Caco-2 (cell line): ENCODE data around the gene AZU1. TPM values are rescaled to one million over a fixed set of nuclear protein-coding genes. Genes with fewer than 3 reads are reported as not detected.

ENCODE experiments used
- BruUV-seq: library from RNA; stranded (reverse); fragments of 400-500 nt; replicated peaks from 2 replicates; lab custom pipeline; 2021; lab: Mats Ljungman, UMichigan
- CTCF ChIA-PET: fragments of 300-600 bp; sonication (Branson Sonifier 250); formaldehyde crosslinking; loops from one replicate; lab custom pipeline; 2022; ENCODE audit warnings: antibody characterized with exemption; lab: Charles Lee
- POLR2A ChIA-PET: fragments of 300-600 bp; sonication (Branson Sonifier 250); formaldehyde crosslinking; loops from one replicate; lab custom pipeline; 2022; ENCODE audit warnings: antibody characterized with exemption; lab: Charles Lee
- DNase-seq, 2 experiments: peaks; one replicate each; pipeline versions ENCODE4 v3.0.0 to v3.0.0-alpha.2; 2020 to 2022
- H3K27me3 ChIP-seq: replicated peaks from 2 replicates; pipeline ENCODE4 v1.6.0; 2011; ENCODE audit warnings: low read length; ENCODE audit not compliant: control insufficient read depth, insufficient read depth
- H3K36me3 ChIP-seq: 2 replicates; pipeline ENCODE4 v1.5.1; 2011; ENCODE audit warnings: low read length; ENCODE audit not compliant: control insufficient read depth, insufficient read depth
- H3K4me1 ChIP-seq: fragments of 250-450 bp; sonication (Bioruptor Pico); 2 replicates; pipeline ENCODE4 v1.5.1; 2020; ENCODE audit warnings: mild to moderate bottlenecking
- H3K4me3 ChIP-seq: 2 replicates; pipeline ENCODE4 v1.5.1; 2011; ENCODE audit warnings: low read depth, mild to moderate bottlenecking, control low read depth, low read length
- H3K9me3 ChIP-seq: fragments of 250-450 bp; sonication (Bioruptor Pico); 2 replicates; pipeline ENCODE4 v1.5.1; 2020; ENCODE audit warnings: mild to moderate bottlenecking, moderate library complexity
- H3K27ac Mint-ChIP-seq: one replicate; pipeline ENCODE4 v1.8.0; 2022; ENCODE audit warnings: mixed read lengths; ENCODE audit not compliant: unreplicated experiment
- H3K27me3 Mint-ChIP-seq: one replicate; pipeline ENCODE4 v1.8.0; 2022; ENCODE audit warnings: mixed read lengths; ENCODE audit not compliant: insufficient read depth, unreplicated experiment
- H3K36me3 Mint-ChIP-seq: one replicate; pipeline ENCODE4 v1.8.0; 2022; ENCODE audit warnings: mild to moderate bottlenecking, mixed read lengths; ENCODE audit not compliant: insufficient read depth, unreplicated experiment
- H3K4me1 Mint-ChIP-seq: one replicate; pipeline ENCODE4 v1.8.0; 2022; ENCODE audit warnings: low read depth, mixed read lengths; ENCODE audit not compliant: unreplicated experiment
- H3K4me3 Mint-ChIP-seq: one replicate; pipeline ENCODE4 v1.8.0; 2022; ENCODE audit warnings: mild to moderate bottlenecking, moderate library complexity, mixed read lengths; ENCODE audit not compliant: unreplicated experiment
- H3K9me3 Mint-ChIP-seq: one replicate; pipeline ENCODE4 v1.8.0; 2022; ENCODE audit warnings: mixed read lengths; ENCODE audit not compliant: unreplicated experiment
- intact Hi-C: fragments of 100-400 bp; cut with micrococcal nuclease; formaldehyde crosslinking; loops from one replicate; pipeline ENCODE4 v1.10.0; 2022; ENCODE audit not compliant: unreplicated experiment
- total RNA-seq: library from RNA; stranded (reverse); gene quantifications from 2 replicates; pipeline ENCODE4 v1.2.3, GENCODE V29; 2022
- TF ChIP-seq, protein P1 (sequence below), 2 experiments: fragments of 200-600 bp in 1 of 2; IDR thresholded peaks; 1 replicate in 1 of 2; 2 replicates in 1 of 2; pipeline versions ENCODE4 v1.5.1 to v1.8.0; 2011 to 2022; ENCODE audit warnings: antibody characterized with exemption in 1 of 2, control low read depth in 1 of 2, inconsistent platforms in 1 of 2, low read depth in 1 of 2, low read length in 1 of 2, mild to moderate bottlenecking in 1 of 2, moderate library complexity in 1 of 2; ENCODE audit not compliant: insufficient read depth in 1 of 2, severe bottlenecking in 1 of 2, unreplicated experiment in 1 of 2

Gene AZU1
- total RNA-seq, 1 experiment from 2014 or later = not detected

DNA sequence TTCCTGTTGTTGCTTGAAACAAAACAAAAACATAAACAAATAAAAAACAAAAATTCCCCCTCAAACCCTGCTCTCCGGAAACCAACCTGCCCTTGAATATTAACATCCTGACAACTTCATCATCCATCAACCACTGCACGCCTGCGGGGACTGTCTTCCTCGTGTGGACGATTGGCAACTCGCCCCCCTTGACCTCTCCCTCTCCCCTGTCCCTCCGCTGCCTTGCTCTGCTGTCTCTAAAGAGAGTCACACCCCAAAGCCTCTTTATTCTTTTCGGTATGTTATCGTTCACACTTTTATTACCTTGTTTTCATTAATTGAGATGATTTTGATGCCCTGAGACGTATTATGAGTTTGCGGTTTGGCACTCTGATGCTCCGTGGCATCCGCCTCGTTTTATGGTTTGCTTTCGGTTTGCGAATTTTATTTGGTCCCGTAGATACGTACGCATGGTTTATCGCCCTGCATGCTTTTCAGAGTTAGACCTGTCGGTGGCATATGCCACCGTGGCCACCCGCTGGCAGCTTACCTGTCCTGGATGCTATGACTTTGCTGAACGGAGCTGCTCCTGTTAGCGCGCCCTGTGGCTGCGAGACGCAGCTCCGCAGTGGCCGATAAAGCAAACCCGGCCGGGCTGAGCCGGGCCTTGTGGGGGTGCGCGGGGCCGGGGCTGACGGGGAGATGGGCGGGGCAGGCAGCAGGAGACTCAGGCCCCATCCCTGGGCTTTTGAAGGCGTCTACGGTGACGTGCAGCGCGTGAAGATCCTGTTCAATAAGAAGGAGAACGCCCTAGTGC is 19.8 kb upstream of the AZU1 start:
- Mint-ChIP-seq H3K27me3 (no peaks in the 10 kb centered on the region), H3K4me3 (no peak overlapping the region), H3K27ac (peak overlapping the region; percentile 62), H3K4me1 (no peaks in the 10 kb centered on the region), H3K9me3 (no peaks in the 10 kb centered on the region), H3K36me3 (peaks cover 91% of the 10 kb centered on the region)
- intact Hi-C loops = no loop called here
- TF ChIP-seq, protein P1, sequence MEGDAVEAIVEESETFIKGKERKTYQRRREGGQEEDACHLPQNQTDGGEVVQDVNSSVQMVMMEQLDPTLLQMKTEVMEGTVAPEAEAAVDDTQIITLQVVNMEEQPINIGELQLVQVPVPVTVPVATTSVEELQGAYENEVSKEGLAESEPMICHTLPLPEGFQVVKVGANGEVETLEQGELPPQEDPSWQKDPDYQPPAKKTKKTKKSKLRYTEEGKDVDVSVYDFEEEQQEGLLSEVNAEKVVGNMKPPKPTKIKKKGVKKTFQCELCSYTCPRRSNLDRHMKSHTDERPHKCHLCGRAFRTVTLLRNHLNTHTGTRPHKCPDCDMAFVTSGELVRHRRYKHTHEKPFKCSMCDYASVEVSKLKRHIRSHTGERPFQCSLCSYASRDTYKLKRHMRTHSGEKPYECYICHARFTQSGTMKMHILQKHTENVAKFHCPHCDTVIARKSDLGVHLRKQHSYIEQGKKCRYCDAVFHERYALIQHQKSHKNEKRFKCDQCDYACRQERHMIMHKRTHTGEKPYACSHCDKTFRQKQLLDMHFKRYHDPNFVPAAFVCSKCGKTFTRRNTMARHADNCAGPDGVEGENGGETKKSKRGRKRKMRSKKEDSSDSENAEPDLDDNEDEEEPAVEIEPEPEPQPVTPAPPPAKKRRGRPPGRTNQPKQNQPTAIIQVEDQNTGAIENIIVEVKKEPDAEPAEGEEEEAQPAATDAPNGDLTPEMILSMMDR (IDR thresholded peaks at IDR 0.05; ENCODE audit: insufficient read depth in 1 of 2, low read depth in 1 of 2, low read length in 1 of 2, severe bottlenecking in 1 of 2, unreplicated experiment in 1 of 2) = no peak
- no peaks in the 10 kb centered on the region for H3K9me3 ChIP-seq
- H3K36me3 ChIP-seq = peaks cover 12% of the 10 kb centered on the region
- BruUV-seq = no TSS peak
- no peak for DNase-seq
- no peak overlapping the region for H3K4me3 ChIP-seq
- H3K27me3 ChIP-seq = no peaks in the 10 kb centered on the region
- no peaks in the 10 kb centered on the region for H3K4me1 ChIP-seq
- POLR2A ChIA-PET = interaction anchor here (0.6 kb wide), 1 partner anchor 265 kb away, joined by 5 read pairs; no protein-coding TSS in a partner anchor
- CTCF ChIA-PET = no interaction called here

DNA sequence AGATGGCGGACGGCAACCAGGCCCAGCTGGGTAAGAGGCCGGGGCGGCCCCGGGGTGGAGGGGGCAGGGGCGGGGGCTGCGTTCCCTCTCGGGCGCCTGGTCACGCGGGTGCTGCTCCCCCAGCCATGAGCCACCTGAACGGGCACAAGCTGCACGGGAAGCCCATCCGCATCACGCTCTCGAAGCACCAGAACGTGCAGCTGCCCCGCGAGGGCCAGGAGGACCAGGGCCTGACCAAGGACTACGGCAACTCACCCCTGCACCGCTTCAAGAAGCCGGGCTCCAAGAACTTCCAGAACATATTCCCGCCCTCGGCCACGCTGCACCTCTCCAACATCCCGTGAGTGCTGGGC is 19.2 kb upstream of the AZU1 start:
- CTCF ChIA-PET = no interaction called here
- Histone ChIP-seq H3K4me3 (no peak overlapping the region), H3K4me1 (no peaks in the 10 kb centered on the region), H3K27me3 (no peaks in the 10 kb centered on the region), H3K9me3 (no peaks in the 10 kb centered on the region), H3K36me3 (peaks cover 12% of the 10 kb centered on the region)
- Mint-ChIP-seq H3K27me3 (no peaks in the 10 kb centered on the region), H3K36me3 (peaks cover 90% of the 10 kb centered on the region), H3K27ac (no peak overlapping the region), H3K4me1 (no peaks in the 10 kb centered on the region), H3K9me3 (no peaks in the 10 kb centered on the region), H3K4me3 (no peak overlapping the region)
- DNase-seq = no peak
- intact Hi-C loops = no loop called here
- BruUV-seq = no TSS peak
- TF ChIP-seq, protein P1 (IDR thresholded peaks at IDR 0.05; ENCODE audit: insufficient read depth in 1 of 2, low read depth in 1 of 2, low read length in 1 of 2, severe bottlenecking in 1 of 2, unreplicated experiment in 1 of 2) = no peak
- POLR2A ChIA-PET = interaction anchor here (0.6 kb wide), 1 partner anchor 266 kb away, joined by 5 read pairs; no protein-coding TSS in a partner anchor

DNA sequence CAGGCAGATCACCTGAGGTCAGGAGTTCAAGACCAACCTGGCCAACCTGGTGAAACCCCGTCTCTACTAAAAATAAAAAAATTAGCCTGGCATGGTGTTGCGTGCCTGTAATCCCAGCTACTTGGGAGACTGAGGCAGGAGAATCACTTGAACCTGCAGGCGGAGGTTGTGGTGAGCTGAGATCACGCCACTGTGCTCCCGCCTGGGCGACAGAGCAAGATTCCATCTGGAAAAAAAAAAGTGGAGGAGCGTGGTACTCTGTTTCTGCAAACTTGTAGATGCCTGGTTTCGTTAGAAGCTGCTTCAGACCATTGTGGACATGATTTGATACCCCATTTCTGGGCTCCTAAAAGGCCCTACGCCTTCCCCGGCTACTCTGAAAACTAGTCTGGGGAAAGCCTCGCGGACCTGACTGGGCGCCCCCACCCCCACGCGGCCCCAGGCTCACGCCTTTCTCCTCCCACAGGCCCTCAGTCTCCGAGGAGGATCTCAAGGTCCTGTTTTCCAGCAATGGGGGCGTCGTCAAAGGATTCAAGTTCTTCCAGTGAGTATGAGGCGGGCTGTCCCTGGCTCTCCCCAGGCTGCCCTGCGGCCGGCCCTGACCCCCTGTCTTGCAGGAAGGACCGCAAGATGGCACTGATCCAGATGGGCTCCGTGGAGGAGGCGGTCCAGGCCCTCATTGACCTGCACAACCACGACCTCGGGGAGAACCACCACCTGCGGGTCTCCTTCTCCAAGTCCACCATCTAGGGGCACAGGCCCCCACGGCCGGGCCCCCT is 17.4 kb upstream of the AZU1 start:
- BruUV-seq = no TSS peak
- H3K4me3 ChIP-seq = no peak overlapping the region
- H3K9me3 ChIP-seq = no peaks in the 10 kb centered on the region
- Mint-ChIP-seq H3K4me1 (no peaks in the 10 kb centered on the region), H3K36me3 (peaks cover 91% of the 10 kb centered on the region), H3K27me3 (no peaks in the 10 kb centered on the region), H3K4me3 (no peak overlapping the region), H3K27ac (no peak overlapping the region), H3K9me3 (no peaks in the 10 kb centered on the region)
- peaks cover 8% of the 10 kb centered on the region for H3K36me3 ChIP-seq
- no peak for DNase-seq
- ChIA-PET POLR2A (interaction anchor here (0.6 kb wide), 1 partner anchor 174 kb away, joined by 3 read pairs; the partner anchor contains the start of gene WDR18), CTCF (no interaction called here)
- intact Hi-C loops = no loop called here
- no peaks in the 10 kb centered on the region for H3K27me3 ChIP-seq
- H3K4me1 ChIP-seq = no peaks in the 10 kb centered on the region
- TF ChIP-seq, protein P1 (IDR thresholded peaks at IDR 0.05; ENCODE audit: insufficient read depth in 1 of 2, low read depth in 1 of 2, low read length in 1 of 2, severe bottlenecking in 1 of 2, unreplicated experiment in 1 of 2) = no peak
